ENCODE results near the gene ANKS1A. TPM values are rescaled to one million over a fixed set of nuclear protein-coding genes. Genes with fewer than 3 reads are reported as not detected.

ANKS1A gene
- total RNA-seq, 1 donor from 2014 or later: 76.9 TPM

DNA sequence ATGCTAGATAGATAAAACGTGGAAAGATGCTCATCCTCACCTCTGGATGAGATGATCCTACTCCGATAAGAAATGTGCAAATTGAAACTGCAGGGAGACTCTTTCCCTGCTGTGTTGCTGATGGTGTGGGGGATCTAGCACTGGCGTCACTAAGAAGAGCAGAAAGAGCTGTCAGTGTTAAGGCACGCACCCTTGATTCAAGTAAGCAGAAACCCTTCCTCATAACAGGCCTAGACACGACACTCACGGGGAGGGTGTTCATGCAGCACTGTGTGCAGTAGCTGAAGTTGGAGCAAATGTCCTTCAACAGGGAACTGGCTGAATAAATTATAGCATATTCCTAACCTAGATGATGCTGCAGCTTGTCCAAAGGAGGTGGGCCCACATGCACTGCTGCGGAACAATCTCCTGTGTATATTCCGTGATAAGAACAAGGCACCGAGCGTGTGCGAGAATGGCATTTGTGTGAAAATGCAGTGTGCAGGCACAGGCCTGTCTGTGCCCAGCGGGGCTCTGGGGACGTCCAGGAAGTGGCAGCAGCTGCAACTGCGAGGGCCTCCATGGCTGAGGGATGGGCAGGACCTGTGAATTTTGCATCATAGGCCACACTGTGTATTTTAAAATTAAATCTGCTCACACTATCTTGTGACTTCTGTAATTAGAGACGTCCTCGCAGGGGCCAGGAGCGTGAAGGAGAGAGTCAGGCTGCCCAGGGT lies 188.1 kb downstream of the ANKS1A start:
- DNase-seq: no peak
- H3K4me3 Mint-ChIP-seq (ENCODE audit: unreplicated experiment): no peak overlapping the region
- H3K36me3 Mint-ChIP-seq (ENCODE audit: unreplicated experiment): no peaks in the 10 kb centered on the region
- H3K9me3 Mint-ChIP-seq (ENCODE audit: unreplicated experiment): peaks cover 5% of the 10 kb centered on the region
- H3K27ac Mint-ChIP-seq (ENCODE audit: unreplicated experiment): no peak overlapping the region
- peaks cover 8% of the 10 kb centered on the region for H3K4me1 Mint-ChIP-seq (ENCODE audit: low read depth, unreplicated experiment)
- TF ChIP-seq, protein P1, sequence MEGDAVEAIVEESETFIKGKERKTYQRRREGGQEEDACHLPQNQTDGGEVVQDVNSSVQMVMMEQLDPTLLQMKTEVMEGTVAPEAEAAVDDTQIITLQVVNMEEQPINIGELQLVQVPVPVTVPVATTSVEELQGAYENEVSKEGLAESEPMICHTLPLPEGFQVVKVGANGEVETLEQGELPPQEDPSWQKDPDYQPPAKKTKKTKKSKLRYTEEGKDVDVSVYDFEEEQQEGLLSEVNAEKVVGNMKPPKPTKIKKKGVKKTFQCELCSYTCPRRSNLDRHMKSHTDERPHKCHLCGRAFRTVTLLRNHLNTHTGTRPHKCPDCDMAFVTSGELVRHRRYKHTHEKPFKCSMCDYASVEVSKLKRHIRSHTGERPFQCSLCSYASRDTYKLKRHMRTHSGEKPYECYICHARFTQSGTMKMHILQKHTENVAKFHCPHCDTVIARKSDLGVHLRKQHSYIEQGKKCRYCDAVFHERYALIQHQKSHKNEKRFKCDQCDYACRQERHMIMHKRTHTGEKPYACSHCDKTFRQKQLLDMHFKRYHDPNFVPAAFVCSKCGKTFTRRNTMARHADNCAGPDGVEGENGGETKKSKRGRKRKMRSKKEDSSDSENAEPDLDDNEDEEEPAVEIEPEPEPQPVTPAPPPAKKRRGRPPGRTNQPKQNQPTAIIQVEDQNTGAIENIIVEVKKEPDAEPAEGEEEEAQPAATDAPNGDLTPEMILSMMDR (IDR thresholded peaks at IDR 0.05; ENCODE audit: partially characterized antibody, unreplicated experiment): no peak
- H3K27me3 Mint-ChIP-seq (ENCODE audit: unreplicated experiment): peaks cover 15% of the 10 kb centered on the region

- Mint-ChIP-seq H3K9me3 (ENCODE audit: unreplicated experiment) (peaks cover 5% of the 10 kb centered on the region), H3K36me3 (ENCODE audit: unreplicated experiment) (no peaks in the 10 kb centered on the region), H3K4me3 (ENCODE audit: unreplicated experiment) (no peak overlapping the region), H3K27ac (ENCODE audit: unreplicated experiment) (no peak overlapping the region), H3K4me1 (ENCODE audit: low read depth, unreplicated experiment) (peaks cover 11% of the 10 kb centered on the region), H3K27me3 (ENCODE audit: unreplicated experiment) (peaks cover 15% of the 10 kb centered on the region)
- DNase-seq: no peak
- TF ChIP-seq, protein P1 (IDR thresholded peaks at IDR 0.05; ENCODE audit: partially characterized antibody, unreplicated experiment): no peak
Measured at GRCh38 chr6:35077713-35078105, 188.7 kb downstream of the ANKS1A start.

- Mint-ChIP-seq H3K9me3 (ENCODE audit: unreplicated experiment) (peaks cover 5% of the 10 kb centered on the region), H3K27ac (ENCODE audit: unreplicated experiment) (no peak overlapping the region), H3K27me3 (ENCODE audit: unreplicated experiment) (peaks cover 12% of the 10 kb centered on the region), H3K4me1 (ENCODE audit: low read depth, unreplicated experiment) (peaks cover 11% of the 10 kb centered on the region), H3K4me3 (ENCODE audit: unreplicated experiment) (no peak overlapping the region), H3K36me3 (ENCODE audit: unreplicated experiment) (no peaks in the 10 kb centered on the region)
- TF ChIP-seq, protein P1 (IDR thresholded peaks at IDR 0.05; ENCODE audit: partially characterized antibody, unreplicated experiment): no peak
- DNase-seq: no peak
Measured at GRCh38 chr6:35078226-35078850, 189.3 kb downstream of the ANKS1A start.

GRCh38 chr6:35078896-35079295 lies 189.8 kb downstream of the ANKS1A start:
- no peak for DNase-seq
- TF ChIP-seq, protein P1 (IDR thresholded peaks at IDR 0.05; ENCODE audit: partially characterized antibody, unreplicated experiment): no peak
- Mint-ChIP-seq H3K4me1 (ENCODE audit: low read depth, unreplicated experiment) (peaks cover 11% of the 10 kb centered on the region), H3K27me3 (ENCODE audit: unreplicated experiment) (peaks cover 13% of the 10 kb centered on the region), H3K9me3 (ENCODE audit: unreplicated experiment) (peaks cover 5% of the 10 kb centered on the region), H3K36me3 (ENCODE audit: unreplicated experiment) (no peaks in the 10 kb centered on the region), H3K27ac (ENCODE audit: unreplicated experiment) (no peak overlapping the region), H3K4me3 (ENCODE audit: unreplicated experiment) (no peak overlapping the region)
